Measurements from ENCODE around the gene NGEF. TPM values are rescaled to one million over a fixed set of nuclear protein-coding genes. Genes with fewer than 3 reads are reported as not detected.

Gene NGEF
- total RNA-seq, 2 donors from 2014 or later: 0.88 to 5.3 TPM

GRCh38 chr2:232882085-232882484 lies 131.0 kb downstream of the NGEF start:
- intact Hi-C loops (cut with DNase I): no loop called here
- peak; percentile 81 for DNase-seq (ENCODE audit: low spot score)

- peak; percentile 68 for DNase-seq (ENCODE audit: low spot score)
- intact Hi-C loops (cut with DNase I): no loop called here
Measured at GRCh38 chr2:232880764-232881351, 132.2 kb downstream of the NGEF start.

GRCh38 chr2:232879618-232880494 lies 133.2 kb downstream of the NGEF start:
- intact Hi-C loops (cut with DNase I): loop anchor here in 1 of 2 donors (10.0 kb wide), 1 partner anchor 155 kb away; the partner anchor contains the start of gene NEU2
- peak; percentile 73 for DNase-seq (ENCODE audit: low spot score)

GRCh38 chr2:232878855-232879617 lies 134.0 kb downstream of the NGEF start:
- intact Hi-C loops (cut with DNase I): loop anchor here in 1 of 2 donors (10.0 kb wide), 1 partner anchor 156 kb away; the partner anchor contains the start of gene NEU2
- DNase-seq (ENCODE audit: low spot score): peak; percentile 72

GRCh38 chr2:232877940-232878511 lies 135.0 kb downstream of the NGEF start:
- intact Hi-C loops (cut with DNase I): loop anchor here in 1 of 2 donors (10.0 kb wide), 1 partner anchor 157 kb away; the partner anchor contains the start of gene NEU2
- DNase-seq (ENCODE audit: low spot score): no peak

GRCh38 chr2:232876978-232877441 lies 136.0 kb downstream of the NGEF start:
- intact Hi-C loops (cut with DNase I): loop anchor here in 1 of 2 donors (10.0 kb wide), 1 partner anchor 158 kb away; the partner anchor contains the start of gene NEU2
- peak; percentile 71 for DNase-seq (ENCODE audit: low spot score)

- DNase-seq (ENCODE audit: low spot score): no peak
- intact Hi-C loops (cut with DNase I): loop anchor here in 1 of 2 donors (10.0 kb wide), 1 partner anchor 158 kb away; the partner anchor contains the start of gene NEU2
Measured at GRCh38 chr2:232876161-232876977, 136.7 kb downstream of the NGEF start.

- intact Hi-C loops (cut with DNase I): loop anchor here in 1 of 2 donors (10.0 kb wide), 1 partner anchor 159 kb away; the partner anchor contains the start of gene NEU2
- no peak for DNase-seq (ENCODE audit: low spot score)
Measured at GRCh38 chr2:232875256-232876121, 137.6 kb downstream of the NGEF start.

GRCh38 chr2:232874677-232875223 lies 138.3 kb downstream of the NGEF start:
- DNase-seq (ENCODE audit: low spot score): peak; percentile 73
- intact Hi-C loops (cut with DNase I): loop anchor here in 1 of 2 donors (10.0 kb wide), 1 partner anchor 160 kb away; the partner anchor contains the start of gene NEU2

GRCh38 chr2:232873909-232874641 lies 139.0 kb downstream of the NGEF start:
- DNase-seq (ENCODE audit: low spot score): no peak

GRCh38 chr2:232873292-232873908 lies 139.7 kb downstream of the NGEF start:
- DNase-seq (ENCODE audit: low spot score): no peak
- intact Hi-C loops (cut with DNase I): loop anchor here in 1 of 2 donors (10.0 kb wide), 1 partner anchor 161 kb away; the partner anchor contains the start of gene NEU2

More at GRCh38 chr2:232873909-232874641, 139.0 kb downstream of the NGEF start:
- intact Hi-C loops (cut with DNase I): loop anchor here in 1 of 2 donors (10.0 kb wide), 1 partner anchor 161 kb away; the partner anchor contains the start of gene NEU2

- no peak for DNase-seq (ENCODE audit: low spot score)
- intact Hi-C loops (cut with DNase I): loop anchor here in 1 of 2 donors (10.0 kb wide), 1 partner anchor 162 kb away; the partner anchor contains the start of gene NEU2
Measured at GRCh38 chr2:232872826-232873225, 140.2 kb downstream of the NGEF start.

- intact Hi-C loops (cut with DNase I): loop anchor here in 1 of 2 donors (10.0 kb wide), 1 partner anchor 163 kb away; the partner anchor contains the start of gene NEU2
Measured at GRCh38 chr2:232871835-232872736, 141.0 kb downstream of the NGEF start.

GRCh38 chr2:232871418-232871834 lies 141.6 kb downstream of the NGEF start:
- intact Hi-C loops (cut with DNase I): loop anchor here in 1 of 2 donors (10.0 kb wide), 1 partner anchor 163 kb away; the partner anchor contains the start of gene NEU2
- DNase-seq (ENCODE audit: low spot score): no peak

More at GRCh38 chr2:232871835-232872736, 141.0 kb downstream of the NGEF start:
- no peak for DNase-seq (ENCODE audit: low spot score)
